Lung (tissue), 12 donors: ENCODE results near the gene FYCO1. TPM values are rescaled to one million over a fixed set of nuclear protein-coding genes. Genes with fewer than 3 reads are reported as not detected.
A peak's percentile ranks its signal among the peaks of the same experiment; 100 is the strongest.

ENCODE experiments used
- ATAC-seq: fragments of 200-7000 bp; cut with Tn5 transposase; one replicate; pipeline ENCODE4 v1.9.1; 2020; ENCODE audit warnings: moderate number of reproducible peaks; ENCODE audit not compliant: insufficient read depth, low FRiP score
- DNase-seq, 3 donors: peaks; one replicate each; pipeline ENCODE4 v3.0.0-alpha.2; 2013 to 2017
- H3K27ac ChIP-seq, 2 donors: one replicate each; pipeline ENCODE4 v1.5.1; 2013; ENCODE audit warnings: mild to moderate bottlenecking in 2 of 2, moderate library complexity in 2 of 2, control low read depth in 1 of 2, inconsistent platforms in 1 of 2, low read depth in 1 of 2, low read length in 1 of 2
- H3K27me3 ChIP-seq, 3 donors: one replicate each; pipeline ENCODE4 v1.5.1; 2013; ENCODE audit warnings: low read length in 2 of 3; ENCODE audit not compliant: control insufficient read depth in 3 of 3, insufficient read depth in 3 of 3
- H3K36me3 ChIP-seq, 4 donors: one replicate each; pipeline ENCODE4 v1.5.1; 2013; ENCODE audit warnings: low read length in 4 of 4, mild to moderate bottlenecking in 1 of 4, moderate library complexity in 1 of 4; ENCODE audit not compliant: control insufficient read depth in 4 of 4, insufficient read depth in 4 of 4
- H3K4me1 ChIP-seq, 5 donors: one replicate each; pipeline ENCODE4 v1.5.1; 2013; ENCODE audit warnings: low read length in 5 of 5, mild to moderate bottlenecking in 2 of 5, moderate library complexity in 1 of 5; ENCODE audit not compliant: control insufficient read depth in 5 of 5, insufficient read depth in 5 of 5
- H3K4me3 ChIP-seq: one replicate; pipeline ENCODE4 v1.5.1; 2013; ENCODE audit warnings: mild to moderate bottlenecking, control low read depth, moderate library complexity
- H3K9ac ChIP-seq, 2 donors: one replicate each; pipeline ENCODE4 v1.5.1; 2013; ENCODE audit warnings: low read length in 2 of 2, control low read depth in 1 of 2; ENCODE audit not compliant: insufficient read depth in 1 of 2
- H3K9me3 ChIP-seq, 4 donors: one replicate each; pipeline ENCODE4 v1.5.1; 2013; ENCODE audit warnings: low read length in 3 of 4, mild to moderate bottlenecking in 1 of 4, moderate library complexity in 1 of 4; ENCODE audit not compliant: control insufficient read depth in 4 of 4, insufficient read depth in 3 of 4
- CTCF ChIP-seq: IDR thresholded peaks from 2 replicates; pipeline ENCODE4 v1.5.1; 2012; ENCODE audit warnings: mild to moderate bottlenecking; ENCODE audit errors: control extremely low read depth, extremely low read depth
- WGBS, 2 donors: extraction: QIAGEN DNeasy Blood & Tissue Kit; methylation state at CpG; one replicate each; pipeline ENCODE4 v1.1.7; 2013; 5-methylcytosine and 5-hydroxymethylcytosine counted together
- polyA plus RNA-seq, 2 donors: library from polyadenylated mRNA; stranded (reverse); fragments of 200-250 nt; gene quantifications; one replicate each; pipeline ENCODE4 v1.2.1, GENCODE V29; 2013
- total RNA-seq, 2 donors: library from RNA; depleted of rRNA in 1 of 2; stranded (reverse); fragments of >200 nt in 1 of 2; gene quantifications; one replicate each; pipeline ENCODE4 v1.2.1, GENCODE V29; 2014 to 2021
- donor health status: control.
- donor health status: control.
- donor health status: Bipolar disorder and iron deficiency.
- donor health status: healthy.
- donor health status: DM: yes; HTN: yes; CAD: no.

FYCO1 gene
- total and polyA plus RNA-seq, 4 donors, result 11.3 to 38.7 (median 23.2) TPM

- H3K9ac ChIP-seq, result no peak overlapping the region
- no peaks in the 10 kb centered on the region for H3K27me3 ChIP-seq
- ATAC-seq (no peak), DNase-seq (no peak)
- WGBS, 2 donors, result 89 to 95% methylated on average over 9 of the region's 9 CpGs
- H3K27ac ChIP-seq, result no peak overlapping the region
- H3K9me3 ChIP-seq, result peaks cover 0 to 2% (median 0%) of the 10 kb centered on the region in 4 donors
- no peak for TF ChIP-seq CTCF
- H3K4me1 ChIP-seq, result peaks cover 0 to 17% (median 0%) of the 10 kb centered on the region in 5 donors
- H3K36me3 ChIP-seq, result peaks cover 5 to 25% (median 19%) of the 10 kb centered on the region in 4 donors
- no peak overlapping the region for H3K4me3 ChIP-seq
These were observed 59.4 kb downstream of the FYCO1 start for GRCh38 chr3:45936261-45936660.

GRCh38 chr3:45933591-45933990, 62.0 kb downstream of the FYCO1 start:
- Histone ChIP-seq H3K27ac (no peak overlapping the region), H3K27me3 (no peaks in the 10 kb centered on the region), H3K9me3 (no peaks in the 10 kb centered on the region), H3K36me3 (peaks cover 11 to 44% (median 23%) of the 10 kb centered on the region in 4 donors), H3K4me1 (peaks cover 0 to 13% (median 0%) of the 10 kb centered on the region in 5 donors), H3K9ac (no peak overlapping the region), H3K4me3 (no peak overlapping the region)
- peak; percentile 73 to 95 (median 91) for DNase-seq
- ATAC-seq, result no peak
- no peak for TF ChIP-seq CTCF
- WGBS, 2 donors, result 82 to 86% methylated on average over 4 of the region's 4 CpGs

GRCh38 chr3:45932112-45932511, 63.5 kb downstream of the FYCO1 start:
- H3K4me3 ChIP-seq, result no peak overlapping the region
- no peaks in the 10 kb centered on the region for H3K9me3 ChIP-seq
- no peak for DNase-seq
- WGBS, 2 donors, result 65 to 78% methylated on average over 4 of the region's 4 CpGs
- H3K27ac ChIP-seq, result no peak overlapping the region
- no peaks in the 10 kb centered on the region for H3K27me3 ChIP-seq
- H3K36me3 ChIP-seq, result peaks cover 15 to 47% (median 28%) of the 10 kb centered on the region in 4 donors
- no peak for ATAC-seq
- H3K9ac ChIP-seq, result no peak overlapping the region
- H3K4me1 ChIP-seq, result peaks cover 0 to 13% (median 0%) of the 10 kb centered on the region in 5 donors
- TF ChIP-seq CTCF, result no peak

GRCh38 chr3:45931496-45931895, 64.1 kb downstream of the FYCO1 start:
- WGBS, 2 donors, result 87 to 90% methylated on average over 6 of the region's 6 CpGs
- TF ChIP-seq CTCF, result no peak
- Histone ChIP-seq H3K27me3 (no peaks in the 10 kb centered on the region), H3K9ac (no peak overlapping the region), H3K9me3 (no peaks in the 10 kb centered on the region), H3K4me3 (no peak overlapping the region), H3K27ac (no peak overlapping the region), H3K4me1 (peaks cover 0 to 13% (median 0%) of the 10 kb centered on the region in 5 donors), H3K36me3 (peaks cover 17 to 42% (median 26%) of the 10 kb centered on the region in 4 donors)
- ATAC-seq (no peak), DNase-seq (no peak)
